Measurements from ENCODE around the gene ALAD.
A peak's percentile ranks its signal among the peaks of the same experiment; 100 is the strongest.

The ALAD gene

DNA sequence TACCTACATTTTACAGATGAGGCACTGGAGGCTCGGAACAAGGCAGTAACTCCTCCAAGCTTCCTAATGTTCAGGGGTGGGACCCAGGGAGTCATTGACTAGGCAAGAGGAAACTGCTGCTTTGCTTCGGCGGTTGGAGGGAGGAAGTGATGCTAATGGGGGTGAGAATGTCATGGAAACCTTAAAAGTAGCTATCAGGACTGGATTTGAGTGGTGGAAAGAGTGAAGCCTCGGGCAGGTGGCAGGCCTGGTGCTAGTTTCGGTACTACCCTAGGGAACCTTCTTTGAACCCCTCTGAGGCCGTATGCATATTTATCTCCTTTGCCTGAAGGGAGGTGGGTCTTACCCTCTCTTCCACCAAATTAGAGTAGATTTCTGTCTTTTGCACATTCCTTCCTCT, 50.1 kb downstream of the ALAD start:
- DNase-seq (ENCODE audit: insufficient read length, low spot score) (no peak), FAIRE-seq (peak; percentile 48)
- TF ChIP-seq PAX5 (IDR thresholded peaks at IDR 0.05; ENCODE audit: insufficient read depth, low read length, severe bottlenecking) (no peak), POLR2A (IDR thresholded peaks at IDR 0.05; ENCODE audit: low read depth, low read length) (no peak), TAF1 (IDR thresholded peaks at IDR 0.05; ENCODE audit: low read depth, low read length) (no peak), SPI1 (IDR thresholded peaks at IDR 0.05; ENCODE audit: low read depth, low read length) (peak; percentile 85), POU2F2 (IDR thresholded peaks at IDR 0.05; ENCODE audit: low read depth, low read length) (peak; percentile 71; the same call in 1 of the 2 replicates), POLR2AphosphoS5 (IDR thresholded peaks at IDR 0.05; ENCODE audit: low read depth, low read length) (no peak)

DNA sequence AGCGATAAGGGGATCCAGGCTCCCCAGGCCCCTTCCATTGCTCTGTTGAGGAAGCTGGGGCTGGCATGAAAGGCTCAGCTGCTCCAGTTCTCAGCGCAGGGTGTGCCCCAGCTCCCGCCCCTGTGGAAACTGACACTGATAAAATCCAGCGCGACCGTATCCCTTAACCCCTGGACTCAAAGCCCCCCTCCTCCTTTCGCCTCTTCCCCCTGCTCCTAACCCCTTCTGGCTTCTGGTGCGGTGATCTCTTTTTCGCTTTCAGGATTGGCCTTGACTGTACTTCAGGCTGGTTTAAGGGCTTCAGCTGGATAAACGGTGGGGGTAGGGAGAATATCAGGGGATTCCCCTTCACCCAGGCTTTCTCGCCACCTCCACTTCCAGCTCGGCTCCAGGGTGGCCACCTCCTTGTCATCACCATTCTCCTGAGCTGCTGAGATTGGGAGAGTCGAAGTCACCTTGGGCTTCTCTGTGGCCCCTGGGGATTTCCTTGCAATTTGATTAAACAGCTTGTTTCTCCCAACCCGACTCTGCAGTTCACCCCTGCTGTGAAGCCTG, 50.9 kb downstream of the ALAD start:
- peak; percentile 81 for FAIRE-seq
- TF ChIP-seq PAX5 (IDR thresholded peaks at IDR 0.05; ENCODE audit: insufficient read depth, low read length, severe bottlenecking) (no peak), POLR2A (IDR thresholded peaks at IDR 0.05; ENCODE audit: low read depth, low read length) (no peak), POU2F2 (IDR thresholded peaks at IDR 0.05; ENCODE audit: low read depth, low read length) (no peak), POLR2AphosphoS5 (IDR thresholded peaks at IDR 0.05; ENCODE audit: low read depth, low read length) (no peak), SPI1 (IDR thresholded peaks at IDR 0.05; ENCODE audit: low read depth, low read length) (no peak), TAF1 (IDR thresholded peaks at IDR 0.05; ENCODE audit: low read depth, low read length) (no peak)
- DNase-seq (ENCODE audit: insufficient read length, low spot score), result no peak

DNA sequence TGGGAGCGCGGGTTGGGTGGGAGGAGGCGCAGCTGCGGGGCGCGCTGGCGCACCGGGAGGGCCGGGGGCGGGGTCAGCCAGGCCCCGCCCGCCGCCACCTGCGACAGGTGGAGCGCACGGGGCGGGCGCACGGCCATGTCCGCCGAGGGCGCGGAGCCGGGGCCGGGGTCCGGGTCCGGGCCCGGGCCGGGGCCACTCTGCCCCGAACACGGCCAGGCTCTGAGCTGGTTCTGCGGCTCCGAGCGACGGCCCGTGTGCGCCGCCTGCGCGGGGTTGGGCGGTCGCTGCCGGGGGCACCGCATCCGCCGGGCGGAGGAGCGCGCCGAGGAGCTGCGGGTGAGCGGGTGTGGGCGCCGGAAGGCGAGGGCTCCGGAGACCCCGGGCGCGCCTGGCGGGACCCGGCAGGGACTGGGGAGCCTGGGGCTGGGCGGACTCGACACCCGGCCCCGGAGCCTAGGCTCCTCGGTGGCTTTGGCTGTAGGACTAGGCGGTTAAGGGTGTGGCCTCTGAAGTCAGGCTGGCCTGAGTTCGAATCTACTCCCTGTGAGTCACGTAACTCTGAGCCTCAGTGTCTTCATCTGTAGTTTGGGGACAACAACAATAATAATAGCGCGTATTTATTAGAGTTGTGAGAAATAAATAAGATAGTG, 51.5 kb downstream of the ALAD start, which contains the start of gene BSPRY:
BSPRY (plus strand) TSS at position 97 of the 650 bp plus-strand sequence; CDS start at position 136, 39 bp downstream.
- DNase-seq (ENCODE audit: insufficient read length, low spot score) (peak; percentile 50), FAIRE-seq (peak; percentile 61)
- no peak for TF ChIP-seq PAX5 (IDR thresholded peaks at IDR 0.05; ENCODE audit: insufficient read depth, low read length, severe bottlenecking)
- no peak for TF ChIP-seq POLR2AphosphoS5 (IDR thresholded peaks at IDR 0.05; ENCODE audit: low read depth, low read length)
- no peak for TF ChIP-seq POU2F2 (IDR thresholded peaks at IDR 0.05; ENCODE audit: low read depth, low read length)
- TF ChIP-seq TAF1 (IDR thresholded peaks at IDR 0.05; ENCODE audit: low read depth, low read length), result no peak
- no peak for TF ChIP-seq POLR2A (IDR thresholded peaks at IDR 0.05; ENCODE audit: low read depth, low read length)

DNA sequence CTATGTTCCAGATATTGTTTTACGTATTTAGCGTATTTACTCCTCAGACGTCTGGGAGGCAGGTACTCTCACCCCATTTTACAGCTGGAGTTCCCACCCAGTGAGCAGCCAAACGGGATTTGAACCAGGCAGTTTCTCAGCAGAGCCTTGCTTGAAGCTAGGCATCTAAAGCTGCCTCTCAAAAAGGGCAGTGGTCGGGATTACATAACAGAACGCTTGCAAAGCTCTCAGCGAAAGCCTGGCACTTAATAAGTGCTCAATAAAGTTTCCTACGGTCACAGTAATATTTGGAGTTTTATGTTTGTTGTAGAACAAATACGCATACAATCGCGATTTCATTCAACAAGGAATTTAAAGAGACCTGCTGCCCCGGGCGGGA, 52.0 kb downstream of the ALAD start:
- TF ChIP-seq SPI1 (IDR thresholded peaks at IDR 0.05; ENCODE audit: low read depth, low read length) (no peak), PAX5 (IDR thresholded peaks at IDR 0.05; ENCODE audit: insufficient read depth, low read length, severe bottlenecking) (no peak), TAF1 (IDR thresholded peaks at IDR 0.05; ENCODE audit: low read depth, low read length) (no peak), POU2F2 (IDR thresholded peaks at IDR 0.05; ENCODE audit: low read depth, low read length) (no peak), POLR2AphosphoS5 (IDR thresholded peaks at IDR 0.05; ENCODE audit: low read depth, low read length) (no peak), POLR2A (IDR thresholded peaks at IDR 0.05; ENCODE audit: low read depth, low read length) (no peak)
- no peak for DNase-seq (ENCODE audit: insufficient read length, low spot score)

GRCh38 chr9:113348437-113348836, 52.6 kb downstream of the ALAD start:
- TF ChIP-seq PAX5 (IDR thresholded peaks at IDR 0.05; ENCODE audit: insufficient read depth, low read length, severe bottlenecking), result no peak
- no peak for TF ChIP-seq POLR2A (IDR thresholded peaks at IDR 0.05; ENCODE audit: low read depth, low read length)
- no peak for TF ChIP-seq TAF1 (IDR thresholded peaks at IDR 0.05; ENCODE audit: low read depth, low read length)
- TF ChIP-seq POU2F2 (IDR thresholded peaks at IDR 0.05; ENCODE audit: low read depth, low read length), result no peak
- no peak for TF ChIP-seq SPI1 (IDR thresholded peaks at IDR 0.05; ENCODE audit: low read depth, low read length)
- no peak for TF ChIP-seq POLR2AphosphoS5 (IDR thresholded peaks at IDR 0.05; ENCODE audit: low read depth, low read length)
- DNase-seq (ENCODE audit: insufficient read length, low spot score) (no peak), FAIRE-seq (no peak)

More for the DNA sequence above, 52.0 kb downstream of the ALAD start:
- FAIRE-seq, result no peak

- no peak for TF ChIP-seq SPI1 (IDR thresholded peaks at IDR 0.05; ENCODE audit: low read depth, low read length)
- TF ChIP-seq POLR2AphosphoS5 (IDR thresholded peaks at IDR 0.05; ENCODE audit: low read depth, low read length), result no peak
- TF ChIP-seq TAF1 (IDR thresholded peaks at IDR 0.05; ENCODE audit: low read depth, low read length), result no peak
- no peak for TF ChIP-seq POU2F2 (IDR thresholded peaks at IDR 0.05; ENCODE audit: low read depth, low read length)
- no peak for TF ChIP-seq PAX5 (IDR thresholded peaks at IDR 0.05; ENCODE audit: insufficient read depth, low read length, severe bottlenecking)
- no peak for TF ChIP-seq POLR2A (IDR thresholded peaks at IDR 0.05; ENCODE audit: low read depth, low read length)
- no peak for DNase-seq (ENCODE audit: insufficient read length, low spot score)
- no peak for FAIRE-seq
Observed at GRCh38 chr9:113345671-113346070, 55.4 kb downstream of the ALAD start.

DNA sequence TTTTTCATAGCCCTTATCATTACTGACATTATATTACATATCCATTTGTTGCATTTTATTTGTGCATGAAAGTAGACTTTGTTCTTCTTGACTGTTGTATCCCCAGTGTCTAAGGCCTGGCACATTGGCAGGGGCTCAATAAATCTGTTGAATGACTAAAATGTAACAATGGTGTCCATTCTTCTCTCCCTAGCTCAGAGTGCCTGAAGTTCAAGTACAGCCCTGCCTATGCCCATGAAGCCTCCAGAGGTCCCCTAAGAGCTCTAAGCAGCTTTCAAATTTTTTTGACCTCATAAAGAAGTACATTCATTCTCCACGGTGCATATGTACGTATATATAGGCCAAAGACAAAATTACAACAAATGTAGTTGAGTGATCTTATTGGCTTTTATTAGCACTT, 55.9 kb downstream of the ALAD start:
- TF ChIP-seq POU2F2 (IDR thresholded peaks at IDR 0.05; ENCODE audit: low read depth, low read length), result no peak
- no peak for TF ChIP-seq POLR2AphosphoS5 (IDR thresholded peaks at IDR 0.05; ENCODE audit: low read depth, low read length)
- TF ChIP-seq POLR2A (IDR thresholded peaks at IDR 0.05; ENCODE audit: low read depth, low read length), result no peak
- no peak for TF ChIP-seq TAF1 (IDR thresholded peaks at IDR 0.05; ENCODE audit: low read depth, low read length)
- no peak for TF ChIP-seq PAX5 (IDR thresholded peaks at IDR 0.05; ENCODE audit: insufficient read depth, low read length, severe bottlenecking)
- no peak for TF ChIP-seq SPI1 (IDR thresholded peaks at IDR 0.05; ENCODE audit: low read depth, low read length)
- no peak for DNase-seq (ENCODE audit: insufficient read length, low spot score)
- FAIRE-seq, result no peak

GRCh38 chr9:113343732-113344231, 57.3 kb downstream of the ALAD start:
- TF ChIP-seq TAF1 (IDR thresholded peaks at IDR 0.05; ENCODE audit: low read depth, low read length) (no peak), POLR2A (IDR thresholded peaks at IDR 0.05; ENCODE audit: low read depth, low read length) (no peak), POU2F2 (IDR thresholded peaks at IDR 0.05; ENCODE audit: low read depth, low read length) (no peak)
- DNase-seq (ENCODE audit: insufficient read length, low spot score), result no peak
- FAIRE-seq, result no peak

- TF ChIP-seq POLR2A (IDR thresholded peaks at IDR 0.05; ENCODE audit: low read depth, low read length) (no peak), SPI1 (IDR thresholded peaks at IDR 0.05; ENCODE audit: low read depth, low read length) (no peak), POLR2AphosphoS5 (IDR thresholded peaks at IDR 0.05; ENCODE audit: low read depth, low read length) (no peak), PAX5 (IDR thresholded peaks at IDR 0.05; ENCODE audit: insufficient read depth, low read length, severe bottlenecking) (no peak), TAF1 (IDR thresholded peaks at IDR 0.05; ENCODE audit: low read depth, low read length) (no peak), POU2F2 (IDR thresholded peaks at IDR 0.05; ENCODE audit: low read depth, low read length) (no peak)
- FAIRE-seq, result no peak
- DNase-seq (ENCODE audit: insufficient read length, low spot score), result no peak
Observed at GRCh38 chr9:113341712-113342410, 59.2 kb downstream of the ALAD start.
